A549 (cell line): ENCODE results near the gene TNNT2.

Source experiments
- CBX8 ChIP-seq: fragments of 200-600 bp; sonication (generic); IDR thresholded peaks from 2 replicates; pipeline ENCODE4 v1.6.1; 2016
- CHD4 ChIP-seq: fragments of 200-600 bp; sonication (generic); IDR thresholded peaks from 2 replicates; pipeline ENCODE4 v1.6.1; 2016; ENCODE audit warnings: antibody characterized with exemption, mild to moderate bottlenecking, borderline replicate concordance
- CTCF ChIP-seq: fragments of >200 bp; sonication (Bioruptor Twin); formaldehyde crosslinking; IDR thresholded peaks from 3 replicates; pipeline ENCODE4 v1.5.1; 2016
- EHF ChIP-seq: fragments of 250-450 bp; sonication (Bioruptor Pico); IDR thresholded peaks from 2 replicates; pipeline ENCODE4 v1.5.0; 2020; ENCODE audit warnings: mild to moderate bottlenecking
- EP300 ChIP-seq, 2 experiments: fragments of >200 bp; sonication (Bioruptor Twin); formaldehyde crosslinking; IDR thresholded peaks; 2 replicates in 1 of 2; 3 replicates in 1 of 2; pipeline ENCODE4 v1.6.1; 2016 to 2017
- MAX ChIP-seq: IDR thresholded peaks from 2 replicates; pipeline ENCODE4 v1.6.1; 2012
- MYC ChIP-seq: IDR thresholded peaks from 2 replicates; pipeline ENCODE4 v1.6.1; 2012; ENCODE audit warnings: mild to moderate bottlenecking, inconsistent platforms, low read length, improper control_type of control experiment, borderline replicate concordance
- PBX3 ChIP-seq: IDR thresholded peaks from 2 replicates; pipeline ENCODE4 v1.6.1; 2012
- POLR2A ChIP-seq: IDR thresholded peaks from 2 replicates; pipeline ENCODE4 v1.6.1; 2012; ENCODE audit warnings: mild to moderate bottlenecking, low read length
- RAD21 ChIP-seq, 2 experiments: fragments of >200 bp in 1 of 2; sonication (Bioruptor Twin) in 1 of 2; formaldehyde crosslinking in 1 of 2; IDR thresholded peaks in 1 of 2; conservative IDR thresholded peaks in 1 of 2; 2 replicates in 1 of 2; 3 replicates in 1 of 2; pipeline ENCODE4 v1.6.1; 2012 to 2018; ENCODE audit warnings: inconsistent platforms in 1 of 2
- REST ChIP-seq: fragments of 200-600 bp; sonication (generic); IDR thresholded peaks from 2 replicates; pipeline ENCODE4 v1.6.1; 2016; ENCODE audit warnings: antibody characterized with exemption, mild to moderate bottlenecking, moderate library complexity
- RFX5 ChIP-seq: fragments of 450-650 bp; IDR thresholded peaks from 2 replicates; pipeline ENCODE4 v1.7.1; 2014; ENCODE audit warnings: antibody characterized with exemption, mild to moderate bottlenecking, moderate library complexity
- SMC3 ChIP-seq: fragments of >200 bp; sonication (Bioruptor Twin); formaldehyde crosslinking; IDR thresholded peaks from 3 replicates; pipeline ENCODE4 v1.6.1; 2018; ENCODE audit warnings: inconsistent platforms
- TFCP2L1 ChIP-seq: fragments of 250-450 bp; sonication (Bioruptor Pico); IDR thresholded peaks from 2 replicates; pipeline ENCODE4 v1.5.0; 2021; ENCODE audit warnings: mild to moderate bottlenecking

- no peak for TF ChIP-seq EP300 (IDR thresholded peaks at IDR 0.05)
- TF ChIP-seq CTCF = no peak
- no peak for TF ChIP-seq RAD21 (conservative IDR thresholded peaks at IDR 0.05 in 1 of 2, IDR thresholded peaks at IDR 0.05 in 1 of 2)
- TF ChIP-seq EHF (CRISPR knock-in tag) = no peak
- no peak for TF ChIP-seq SMC3
- TF ChIP-seq MYC = no peak
- TF ChIP-seq TFCP2L1 = no peak
- TF ChIP-seq RFX5 = no peak
- TF ChIP-seq POLR2A = no peak
- no peak for TF ChIP-seq MAX
- TF ChIP-seq PBX3 = no peak
- no peak for TF ChIP-seq REST
- TF ChIP-seq CHD4 = no peak
- TF ChIP-seq CBX8 = no peak
These were observed 36.7 kb upstream of the TNNT2 start for GRCh38 chr1:201414051-201414738.
